Measurements from ENCODE around the gene NCAPG2.

The NCAPG2 gene

GRCh38 chr7:158602041-158602440 lies 102.6 kb downstream of the NCAPG2 start:
- H3K27ac Mint-ChIP-seq: no peak overlapping the region
- no peak for ATAC-seq (replicated peaks)
- DNase-seq: no peak
- no peaks in the 10 kb centered on the region for H3K4me1 Mint-ChIP-seq (ENCODE audit: low read depth in 2 of 2)
- no peak overlapping the region for H3K4me3 Mint-ChIP-seq
- no peaks in the 10 kb centered on the region for H3K27me3 Mint-ChIP-seq
- H3K36me3 Mint-ChIP-seq (ENCODE audit: insufficient read depth): no peaks in the 10 kb centered on the region
- no peaks in the 10 kb centered on the region for H3K9me3 Mint-ChIP-seq

GRCh38 chr7:158601090-158601489 lies 103.5 kb downstream of the NCAPG2 start:
- no peaks in the 10 kb centered on the region for H3K27me3 Mint-ChIP-seq
- no peaks in the 10 kb centered on the region for H3K9me3 Mint-ChIP-seq
- H3K36me3 Mint-ChIP-seq (ENCODE audit: insufficient read depth): peaks cover 6% of the 10 kb centered on the region
- ATAC-seq (replicated peaks) (no peak), DNase-seq (no peak)
- no peak overlapping the region for H3K4me3 Mint-ChIP-seq
- H3K4me1 Mint-ChIP-seq (ENCODE audit: low read depth in 2 of 2): no peaks in the 10 kb centered on the region
- H3K27ac Mint-ChIP-seq: peak overlapping the region in 1 of 2 donors; percentile 30

- DNase-seq (no peak), ATAC-seq (replicated peaks) (no peak)
- H3K36me3 Mint-ChIP-seq (ENCODE audit: insufficient read depth): peaks cover 6% of the 10 kb centered on the region
- no peaks in the 10 kb centered on the region for H3K4me1 Mint-ChIP-seq (ENCODE audit: low read depth in 2 of 2)
- H3K4me3 Mint-ChIP-seq: no peak overlapping the region
- H3K9me3 Mint-ChIP-seq: no peaks in the 10 kb centered on the region
- H3K27ac Mint-ChIP-seq: no peak overlapping the region
- H3K27me3 Mint-ChIP-seq: no peaks in the 10 kb centered on the region
These were observed 107.9 kb downstream of the NCAPG2 start for GRCh38 chr7:158596745-158597144.

GRCh38 chr7:158596309-158596708 lies 108.3 kb downstream of the NCAPG2 start:
- Mint-ChIP-seq H3K4me3 (no peak overlapping the region), H3K27ac (peak overlapping the region; percentile 19 to 44), H3K4me1 (ENCODE audit: low read depth in 2 of 2) (no peaks in the 10 kb centered on the region), H3K27me3 (no peaks in the 10 kb centered on the region), H3K36me3 (ENCODE audit: insufficient read depth) (peaks cover 6% of the 10 kb centered on the region), H3K9me3 (no peaks in the 10 kb centered on the region)
- DNase-seq: no peak
- ATAC-seq (replicated peaks): no peak

- ATAC-seq (replicated peaks) (peak; percentile 78), DNase-seq (no peak)
- Mint-ChIP-seq H3K4me1 (ENCODE audit: low read depth in 2 of 2) (no peaks in the 10 kb centered on the region), H3K9me3 (no peaks in the 10 kb centered on the region), H3K27me3 (peaks cover 0 to under 1% of the 10 kb centered on the region in 2 donors), H3K4me3 (no peak overlapping the region), H3K36me3 (ENCODE audit: insufficient read depth) (peaks cover 6% of the 10 kb centered on the region), H3K27ac (no peak overlapping the region)
These were observed 109.5 kb downstream of the NCAPG2 start for GRCh38 chr7:158595068-158595467.

GRCh38 chr7:158592541-158592940 lies 112.1 kb downstream of the NCAPG2 start:
- no peaks in the 10 kb centered on the region for H3K9me3 Mint-ChIP-seq
- H3K27me3 Mint-ChIP-seq: peaks cover 8 to 18% of the 10 kb centered on the region in 2 donors
- DNase-seq (no peak), ATAC-seq (replicated peaks) (no peak)
- H3K36me3 Mint-ChIP-seq (ENCODE audit: insufficient read depth): peaks cover 11% of the 10 kb centered on the region
- H3K4me1 Mint-ChIP-seq (ENCODE audit: low read depth in 2 of 2): peaks cover 0 to 2% of the 10 kb centered on the region in 2 donors
- no peak overlapping the region for H3K4me3 Mint-ChIP-seq
- H3K27ac Mint-ChIP-seq: no peak overlapping the region

- Mint-ChIP-seq H3K9me3 (no peaks in the 10 kb centered on the region), H3K4me1 (ENCODE audit: low read depth in 2 of 2) (peaks cover 0 to 2% of the 10 kb centered on the region in 2 donors), H3K4me3 (no peak overlapping the region), H3K27ac (no peak overlapping the region), H3K27me3 (peaks cover 8 to 18% of the 10 kb centered on the region in 2 donors), H3K36me3 (ENCODE audit: insufficient read depth) (peaks cover 11% of the 10 kb centered on the region)
- DNase-seq: no peak
- no peak for ATAC-seq (replicated peaks)
These were observed 112.7 kb downstream of the NCAPG2 start for GRCh38 chr7:158591944-158592343.

- H3K27me3 Mint-ChIP-seq: peaks cover 20 to 32% of the 10 kb centered on the region in 2 donors
- no peak overlapping the region for H3K4me3 Mint-ChIP-seq
- DNase-seq (no peak), ATAC-seq (replicated peaks) (no peak)
- H3K9me3 Mint-ChIP-seq: no peaks in the 10 kb centered on the region
- no peak overlapping the region for H3K27ac Mint-ChIP-seq
- H3K4me1 Mint-ChIP-seq (ENCODE audit: low read depth in 2 of 2): peaks cover 4 to 7% of the 10 kb centered on the region in 2 donors
- H3K36me3 Mint-ChIP-seq (ENCODE audit: insufficient read depth): peaks cover 13% of the 10 kb centered on the region
These were observed 114.4 kb downstream of the NCAPG2 start for GRCh38 chr7:158590181-158590530.

GRCh38 chr7:158589653-158590052 lies 115.0 kb downstream of the NCAPG2 start:
- no peak overlapping the region for H3K27ac Mint-ChIP-seq
- DNase-seq (no peak), ATAC-seq (replicated peaks) (no peak)
- no peaks in the 10 kb centered on the region for H3K9me3 Mint-ChIP-seq
- peaks cover 4 to 7% of the 10 kb centered on the region in 2 donors for H3K4me1 Mint-ChIP-seq (ENCODE audit: low read depth in 2 of 2)
- peaks cover 13% of the 10 kb centered on the region for H3K36me3 Mint-ChIP-seq (ENCODE audit: insufficient read depth)
- H3K4me3 Mint-ChIP-seq: peak overlapping the region in 1 of 2 donors; percentile 62
- H3K27me3 Mint-ChIP-seq: peaks cover 21 to 36% of the 10 kb centered on the region in 2 donors

GRCh38 chr7:158588878-158589442 lies 115.6 kb downstream of the NCAPG2 start:
- ATAC-seq (replicated peaks) (no peak), DNase-seq (no peak)
- H3K27ac Mint-ChIP-seq: peak overlapping the region in 1 of 2 donors; percentile 39
- H3K4me1 Mint-ChIP-seq (ENCODE audit: low read depth in 2 of 2): peaks cover 4 to 7% of the 10 kb centered on the region in 2 donors
- H3K36me3 Mint-ChIP-seq (ENCODE audit: insufficient read depth): peaks cover 13% of the 10 kb centered on the region
- peaks cover 28 to 43% of the 10 kb centered on the region in 2 donors for H3K27me3 Mint-ChIP-seq
- H3K4me3 Mint-ChIP-seq: peak overlapping the region; percentile 62 to 71
- H3K9me3 Mint-ChIP-seq: no peaks in the 10 kb centered on the region

GRCh38 chr7:158588085-158588877 lies 116.3 kb downstream of the NCAPG2 start:
- ATAC-seq (replicated peaks) (peak; percentile 21), DNase-seq (no peak)
- H3K4me1 Mint-ChIP-seq (ENCODE audit: low read depth in 2 of 2): peaks cover 4 to 7% of the 10 kb centered on the region in 2 donors
- H3K4me3 Mint-ChIP-seq: peak overlapping the region; percentile 62 to 71
- peaks cover 13% of the 10 kb centered on the region for H3K36me3 Mint-ChIP-seq (ENCODE audit: insufficient read depth)
- peaks cover 35 to 50% of the 10 kb centered on the region in 2 donors for H3K27me3 Mint-ChIP-seq
- peak overlapping the region in 1 of 2 donors; percentile 39 for H3K27ac Mint-ChIP-seq
- H3K9me3 Mint-ChIP-seq: no peaks in the 10 kb centered on the region

- Mint-ChIP-seq H3K27ac (peak within 1 kb of the TSS in 1 of 2 donors; percentile 39), H3K4me3 (peak within 1 kb of the TSS; percentile 62 to 71), H3K9me3 (no peaks in the 10 kb centered on the region), H3K4me1 (ENCODE audit: low read depth in 2 of 2) (peaks cover 4 to 7% of the 10 kb centered on the region in 2 donors), H3K27me3 (peaks cover 41 to 58% of the 10 kb centered on the region in 2 donors), H3K36me3 (ENCODE audit: insufficient read depth) (peaks cover 13% of the 10 kb centered on the region)
- ATAC-seq (replicated peaks) (peak; percentile 86), DNase-seq (peak; percentile 12 to 35 (median 18))
These were observed 117.2 kb downstream of the NCAPG2 start, which contains the start of gene PTPRN2 for GRCh38 chr7:158587162-158588084. Gene PTPRN2 (minus strand): TSS chr7:158587823.

GRCh38 chr7:158586499-158587161 lies 118.0 kb downstream of the NCAPG2 start:
- ATAC-seq (replicated peaks): no peak
- H3K4me3 Mint-ChIP-seq: peak overlapping the region; percentile 75 to 81
- peaks cover 48 to 64% of the 10 kb centered on the region in 2 donors for H3K27me3 Mint-ChIP-seq

More at GRCh38 chr7:158586499-158587161, 118.0 kb downstream of the NCAPG2 start:
- Mint-ChIP-seq H3K36me3 (ENCODE audit: insufficient read depth) (peaks cover 13% of the 10 kb centered on the region), H3K9me3 (no peaks in the 10 kb centered on the region), H3K4me1 (ENCODE audit: low read depth in 2 of 2) (peaks cover 4 to 7% of the 10 kb centered on the region in 2 donors), H3K27ac (no peak overlapping the region)
- DNase-seq: no peak
